Calu3 (cell line): ENCODE results near the gene FPR2. TPM values are rescaled to one million over a fixed set of nuclear protein-coding genes. Genes with fewer than 3 reads are reported as not detected.

Experiments
- BruUV-seq: library from RNA; stranded (reverse); fragments of 400-500 nt; replicated peaks from 2 replicates; lab custom pipeline; 2021; lab: Mats Ljungman, UMichigan
- CTCF ChIA-PET: fragments of 300-600 bp; sonication (Branson Sonifier 250); formaldehyde crosslinking; loops from one replicate; lab custom pipeline; 2022; ENCODE audit warnings: antibody characterized with exemption; lab: Charles Lee
- DNase-seq: peaks from one replicate; pipeline ENCODE4 v3.0.0; 2022
- H3K27ac Mint-ChIP-seq: one replicate; pipeline ENCODE4 v1.8.0; 2022; ENCODE audit warnings: mixed read lengths; ENCODE audit not compliant: unreplicated experiment
- H3K27me3 Mint-ChIP-seq: one replicate; pipeline ENCODE4 v1.8.0; 2022; ENCODE audit warnings: mixed read lengths; ENCODE audit not compliant: unreplicated experiment
- H3K36me3 Mint-ChIP-seq: one replicate; pipeline ENCODE4 v1.8.0; 2022; ENCODE audit warnings: mild to moderate bottlenecking, moderate library complexity, mixed read lengths; ENCODE audit not compliant: insufficient read depth, unreplicated experiment
- H3K4me1 Mint-ChIP-seq: one replicate; pipeline ENCODE4 v1.8.0; 2022; ENCODE audit warnings: mild to moderate bottlenecking, low read depth, mixed read lengths; ENCODE audit not compliant: unreplicated experiment
- H3K4me3 Mint-ChIP-seq: one replicate; pipeline ENCODE4 v1.8.0; 2022; ENCODE audit warnings: mild to moderate bottlenecking, low read depth, moderate library complexity, mixed read lengths; ENCODE audit not compliant: unreplicated experiment
- H3K9me3 Mint-ChIP-seq: one replicate; pipeline ENCODE4 v1.8.0; 2022; ENCODE audit warnings: low read depth, mixed read lengths; ENCODE audit not compliant: unreplicated experiment
- intact Hi-C: fragments of 100-400 bp; cut with micrococcal nuclease; formaldehyde crosslinking; loops from one replicate; pipeline ENCODE4 v1.10.0; 2022; ENCODE audit not compliant: unreplicated experiment
- total RNA-seq: library from RNA; stranded (reverse); gene quantifications from 2 replicates; pipeline ENCODE4 v1.2.3, GENCODE V29; 2022
- TF ChIP-seq, protein P1 (sequence below): fragments of 200-600 bp; IDR thresholded peaks from one replicate; pipeline ENCODE4 v1.8.0; 2022; ENCODE audit warnings: antibody characterized with exemption; ENCODE audit not compliant: unreplicated experiment

Gene FPR2
- total RNA-seq, 1 experiment from 2014 or later, result not detected

DNA sequence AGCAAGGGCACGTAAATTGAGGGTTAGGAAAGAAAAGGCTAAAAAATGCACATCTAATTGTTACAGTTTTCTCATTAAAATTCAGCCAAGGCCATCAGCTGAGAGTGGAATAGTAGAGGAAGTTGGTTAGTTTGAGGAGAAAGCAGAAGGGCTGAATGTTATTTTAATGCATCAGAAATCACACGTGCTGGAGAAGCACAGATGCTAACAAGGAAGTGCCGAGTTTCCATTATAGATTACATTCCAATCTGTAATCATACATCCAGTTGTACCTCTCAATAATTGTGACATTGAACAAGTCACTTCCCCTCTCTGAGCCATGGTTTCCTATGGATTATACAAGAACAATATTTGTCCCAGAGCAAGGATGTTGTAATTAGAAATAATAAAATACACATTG lies 59.0 kb downstream of the FPR2 start:
- no peaks in the 10 kb centered on the region for H3K4me1 Mint-ChIP-seq
- CTCF ChIA-PET, result no interaction called here
- no TSS peak for BruUV-seq
- H3K4me3 Mint-ChIP-seq, result no peak overlapping the region
- DNase-seq, result no peak
- no peaks in the 10 kb centered on the region for H3K27me3 Mint-ChIP-seq
- no peak overlapping the region for H3K27ac Mint-ChIP-seq
- peaks cover 22% of the 10 kb centered on the region for H3K9me3 Mint-ChIP-seq
- intact Hi-C loops, result no loop called here
- TF ChIP-seq, protein P1, sequence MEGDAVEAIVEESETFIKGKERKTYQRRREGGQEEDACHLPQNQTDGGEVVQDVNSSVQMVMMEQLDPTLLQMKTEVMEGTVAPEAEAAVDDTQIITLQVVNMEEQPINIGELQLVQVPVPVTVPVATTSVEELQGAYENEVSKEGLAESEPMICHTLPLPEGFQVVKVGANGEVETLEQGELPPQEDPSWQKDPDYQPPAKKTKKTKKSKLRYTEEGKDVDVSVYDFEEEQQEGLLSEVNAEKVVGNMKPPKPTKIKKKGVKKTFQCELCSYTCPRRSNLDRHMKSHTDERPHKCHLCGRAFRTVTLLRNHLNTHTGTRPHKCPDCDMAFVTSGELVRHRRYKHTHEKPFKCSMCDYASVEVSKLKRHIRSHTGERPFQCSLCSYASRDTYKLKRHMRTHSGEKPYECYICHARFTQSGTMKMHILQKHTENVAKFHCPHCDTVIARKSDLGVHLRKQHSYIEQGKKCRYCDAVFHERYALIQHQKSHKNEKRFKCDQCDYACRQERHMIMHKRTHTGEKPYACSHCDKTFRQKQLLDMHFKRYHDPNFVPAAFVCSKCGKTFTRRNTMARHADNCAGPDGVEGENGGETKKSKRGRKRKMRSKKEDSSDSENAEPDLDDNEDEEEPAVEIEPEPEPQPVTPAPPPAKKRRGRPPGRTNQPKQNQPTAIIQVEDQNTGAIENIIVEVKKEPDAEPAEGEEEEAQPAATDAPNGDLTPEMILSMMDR, result no peak
- H3K36me3 Mint-ChIP-seq, result no peaks in the 10 kb centered on the region

Other genes starting within 250 kb of the FPR2 start
- not detected in 2 replicates for gene SIGLEC6, start 229.5 kb upstream of the FPR2 start, total RNA-seq
- gene ZNF175, start 189.9 kb upstream of the FPR2 start, total RNA-seq, result 10.2 and 16.1 TPM in 2 replicates
- gene SIGLEC5, start 130.8 kb upstream of the FPR2 start, total RNA-seq, result not detected in 2 replicates
- not detected in 2 replicates for gene SIGLEC14, start 114.4 kb upstream of the FPR2 start, total RNA-seq
- 30.3 and 33.7 TPM in 2 replicates for gene SPACA6, start 67.8 kb upstream of the FPR2 start, total RNA-seq
- not detected in 2 replicates for gene HAS1, start 37.2 kb upstream of the FPR2 start, total RNA-seq
- not detected in 2 replicates for gene FPR1, start 9.3 kb upstream of the FPR2 start, total RNA-seq
- gene FPR3, start 34.0 kb downstream of the FPR2 start, total RNA-seq, result not detected in 2 replicates
- gene ZNF577, start 126.8 kb downstream of the FPR2 start, total RNA-seq, result 15.0 and 16.1 TPM in 2 replicates
- 14.6 and 15.5 TPM in 2 replicates for gene ZNF649, start 143.8 kb downstream of the FPR2 start, total RNA-seq
- 7.2 and 9.3 TPM in 2 replicates for gene ZNF613, start 166.3 kb downstream of the FPR2 start, total RNA-seq
- 10.7 and 14.0 TPM in 2 replicates for gene ZNF350, start 225.7 kb downstream of the FPR2 start, total RNA-seq
- gene ZNF615, start 247.0 kb downstream of the FPR2 start, total RNA-seq, result 5.3 and 7.3 TPM in 2 replicates